H9 (cell line): Measurements from ENCODE around the gene PNMA8C. TPM values are rescaled to one million over a fixed set of nuclear protein-coding genes. Genes with fewer than 3 reads are reported as not detected.

Source experiments
- DNase-seq: peaks from one replicate; pipeline ENCODE4 v3.0.0-alpha.2; 2017
- H2AFZ ChIP-seq: one replicate; pipeline ENCODE4 v1.6.1; 2013; ENCODE audit warnings: mild to moderate bottlenecking, low read length, control low read depth, moderate library complexity
- H2AK5ac ChIP-seq: 2 replicates; pipeline ENCODE4 v1.6.1; 2013; ENCODE audit warnings: low read length, control low read depth, mixed read lengths; ENCODE audit not compliant: insufficient read length
- H2BK120ac ChIP-seq: one replicate; pipeline ENCODE4 v1.6.1; 2013; ENCODE audit warnings: low read depth, mild to moderate bottlenecking, low read length, control low read depth, inconsistent platforms; ENCODE audit not compliant: poor library complexity, severe bottlenecking
- H2BK12ac ChIP-seq: 2 replicates; pipeline ENCODE4 v1.6.1; 2013; ENCODE audit warnings: low read length, control low read depth, mixed read lengths, low read depth; ENCODE audit not compliant: insufficient read length
- H2BK15ac ChIP-seq: 2 replicates; pipeline ENCODE4 v1.6.1; 2013; ENCODE audit warnings: low read depth, low read length, control low read depth
- H2BK20ac ChIP-seq: one replicate; pipeline ENCODE4 v1.6.1; 2013; ENCODE audit warnings: low read depth, mild to moderate bottlenecking, low read length, control low read depth, inconsistent platforms; ENCODE audit not compliant: poor library complexity, severe bottlenecking
- H2BK5ac ChIP-seq: 2 replicates; pipeline ENCODE4 v1.6.1; 2013; ENCODE audit warnings: low read length, control low read depth, mixed read lengths; ENCODE audit not compliant: insufficient read length
- H3K14ac ChIP-seq: 2 replicates; pipeline ENCODE4 v1.6.1; 2013; ENCODE audit warnings: low read length, control low read depth; ENCODE audit not compliant: insufficient read depth
- H3K18ac ChIP-seq: 2 replicates; pipeline ENCODE4 v1.6.1; 2013; ENCODE audit warnings: low read depth, mild to moderate bottlenecking, mixed read lengths, low read length, control low read depth; ENCODE audit not compliant: insufficient read length
- H3K23ac ChIP-seq: 2 replicates; pipeline ENCODE4 v1.6.1; 2013; ENCODE audit warnings: low read length, control low read depth, mixed read lengths, low read depth; ENCODE audit not compliant: insufficient read length
- H3K23me2 ChIP-seq: 2 replicates; pipeline ENCODE4 v1.6.1; 2013; ENCODE audit warnings: low read depth, mild to moderate bottlenecking, mixed read lengths, low read length, control low read depth; ENCODE audit not compliant: insufficient read length, poor library complexity, severe bottlenecking
- H3K27ac ChIP-seq: 2 replicates; pipeline ENCODE4 v1.5.1; 2013; ENCODE audit warnings: low read length, control low read depth, mixed read lengths, low read depth; ENCODE audit not compliant: insufficient read length
- H3K27me3 ChIP-seq: 2 replicates; pipeline ENCODE4 v1.6.1; 2013; ENCODE audit warnings: low read length, control low read depth, inconsistent platforms; ENCODE audit not compliant: insufficient read depth
- H3K4ac ChIP-seq: 2 replicates; pipeline ENCODE4 v1.6.1; 2013; ENCODE audit warnings: low read depth, mild to moderate bottlenecking, control low read depth, inconsistent platforms, low read length, moderate library complexity
- H3K4me1 ChIP-seq: 2 replicates; pipeline ENCODE4 v1.6.1; 2013; ENCODE audit warnings: low read length, control low read depth, inconsistent platforms; ENCODE audit not compliant: insufficient read depth
- H3K4me2 ChIP-seq: 2 replicates; pipeline ENCODE4 v1.6.1; 2013; ENCODE audit warnings: low read length, control low read depth, mixed read lengths; ENCODE audit not compliant: insufficient read length, insufficient read depth
- H3K56ac ChIP-seq: 2 replicates; pipeline ENCODE4 v1.6.1; 2013; ENCODE audit warnings: low read depth, mild to moderate bottlenecking, mixed read lengths, low read length, control low read depth; ENCODE audit not compliant: insufficient read length
- H3K79me1 ChIP-seq: 2 replicates; pipeline ENCODE4 v1.6.1; 2013; ENCODE audit warnings: low read depth, mild to moderate bottlenecking, moderate library complexity, low read length, control low read depth, inconsistent platforms; ENCODE audit not compliant: insufficient read depth, poor library complexity, severe bottlenecking
- H3K79me2 ChIP-seq: 2 replicates; pipeline ENCODE4 v1.6.1; 2013; ENCODE audit warnings: low read length, control low read depth, inconsistent platforms; ENCODE audit not compliant: insufficient read depth
- H3K9ac ChIP-seq: 2 replicates; pipeline ENCODE4 v1.6.1; 2013; ENCODE audit warnings: low read length, control low read depth, mixed read lengths; ENCODE audit not compliant: insufficient read length; ENCODE audit errors: extremely low read depth
- H3K9me3 ChIP-seq: one replicate; pipeline ENCODE4 v1.6.1; 2013; ENCODE audit warnings: low read depth, low read length, inconsistent platforms; ENCODE audit not compliant: control insufficient read depth
- H3T11ph ChIP-seq: one replicate; pipeline ENCODE4 v1.6.1; 2013; ENCODE audit warnings: mild to moderate bottlenecking, low read length, control low read depth, inconsistent platforms
- H4K20me1 ChIP-seq: one replicate; pipeline ENCODE4 v1.6.1; 2013; ENCODE audit not compliant: control insufficient read depth, insufficient read length, insufficient read depth
- H4K5ac ChIP-seq: 2 replicates; pipeline ENCODE4 v1.6.1; 2013; ENCODE audit warnings: low read depth, mild to moderate bottlenecking, mixed read lengths, low read length, control low read depth; ENCODE audit not compliant: insufficient read length
- H4K8ac ChIP-seq: replicated peaks from 2 replicates; pipeline ENCODE4 v1.6.1; 2013; ENCODE audit warnings: low read length, control low read depth, mixed read lengths, low read depth; ENCODE audit not compliant: insufficient read length
- H4K91ac ChIP-seq: 2 replicates; pipeline ENCODE4 v1.6.1; 2013; ENCODE audit warnings: low read depth, mild to moderate bottlenecking, moderate library complexity, mixed read lengths, low read length, control low read depth; ENCODE audit not compliant: insufficient read length
- H3K27ac Mint-ChIP-seq, 3 experiments: 2 replicates in 2 of 3; 3 replicates in 1 of 3; pipeline ENCODE4 v1.8.0; 2020 to 2021; ENCODE audit warnings: mixed read lengths in 3 of 3, mild to moderate bottlenecking in 1 of 3, moderate library complexity in 1 of 3
- H3K27me3 Mint-ChIP-seq: 2 replicates; pipeline ENCODE4 v1.8.0; 2021; ENCODE audit warnings: low read depth, mild to moderate bottlenecking, moderate library complexity, mixed read lengths
- H3K36me3 Mint-ChIP-seq, 3 experiments: 2 replicates in 2 of 3; 3 replicates in 1 of 3; pipeline ENCODE4 v1.8.0; 2020 to 2021; ENCODE audit warnings: low read depth in 3 of 3, mixed read lengths in 3 of 3; ENCODE audit not compliant: insufficient read depth in 1 of 3
- H3K4me1 Mint-ChIP-seq, 2 experiments: 2 replicates each; pipeline ENCODE4 v1.8.0; 2020; ENCODE audit warnings: mixed read lengths in 2 of 2
- H3K4me3 Mint-ChIP-seq, 2 experiments: 2 replicates in 1 of 2; 3 replicates in 1 of 2; pipeline ENCODE4 v1.8.0; 2020 to 2021; ENCODE audit warnings: mild to moderate bottlenecking in 2 of 2, mixed read lengths in 2 of 2, moderate library complexity in 1 of 2
- H3K9me3 Mint-ChIP-seq, 2 experiments: 2 replicates in 1 of 2; 3 replicates in 1 of 2; pipeline ENCODE4 v1.8.0; 2020; ENCODE audit warnings: mild to moderate bottlenecking in 2 of 2, mixed read lengths in 2 of 2, moderate library complexity in 1 of 2
- WGBS: extraction: QIAGEN DNeasy Blood & Tissue Kit; methylation state at CpG from one replicate; pipeline ENCODE4 v1.1.7; 2013; ENCODE audit warnings: missing lambda C conversion rate, low lambda C conversion rate, mixed read lengths; ENCODE audit not compliant: insufficient read length; ENCODE audit errors: extremely low coverage; 5-methylcytosine and 5-hydroxymethylcytosine counted together
- total RNA-seq: library from RNA; stranded (reverse); gene quantifications from 2 replicates; pipeline ENCODE4 v1.2.1, GENCODE V29; 2021
- TF ChIP-seq, protein P1 (sequence below): fragments of 200-600 bp; sonication (generic); conservative IDR thresholded peaks from 3 replicates; pipeline ENCODE4 v1.8.0; 2021; ENCODE audit warnings: antibody characterized with exemption, mild to moderate bottlenecking

Gene PNMA8C
- total RNA-seq, 1 experiment from 2014 or later, result 1.8 TPM

DNA sequence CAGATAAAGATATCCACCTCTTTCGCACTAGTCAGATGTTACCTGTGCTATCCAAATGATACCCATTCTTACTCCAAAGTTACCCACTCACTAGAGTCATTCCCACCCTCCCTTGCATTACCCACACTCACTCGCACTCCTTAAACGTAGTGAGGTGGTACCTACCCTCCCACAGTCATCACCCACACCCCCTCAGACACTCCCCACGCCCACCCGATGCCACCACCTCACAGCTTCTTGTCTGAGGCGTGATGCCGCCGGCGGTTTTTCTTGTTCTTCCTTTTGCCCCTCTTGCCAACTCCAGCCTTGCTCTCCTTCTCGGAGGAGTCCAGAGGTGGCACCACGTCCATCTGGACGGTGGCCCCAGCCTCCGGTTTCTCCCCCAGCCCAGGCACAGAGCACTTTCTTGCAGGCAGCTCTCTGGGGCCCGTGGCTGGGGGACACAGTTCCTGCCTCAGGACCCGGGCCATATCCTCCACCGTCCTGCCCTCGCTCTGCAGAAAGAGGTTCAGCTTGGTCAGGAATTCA is 1.2 kb downstream of the PNMA8C start:
- H3K18ac ChIP-seq, result no peak overlapping the region
- H3K4me2 ChIP-seq, result no peak overlapping the region
- no peak overlapping the region for H4K8ac ChIP-seq
- H3K23me2 ChIP-seq, result peaks cover 14% of the 10 kb centered on the region
- no peak overlapping the region for H3K4ac ChIP-seq
- H2BK120ac ChIP-seq, result no peak overlapping the region
- H3T11ph ChIP-seq, result no peak overlapping the region
- H3K4me1 ChIP-seq, result no peaks in the 10 kb centered on the region
- H3K27me3 Mint-ChIP-seq, result peaks cover 43% of the 10 kb centered on the region
- no peaks in the 10 kb centered on the region; a peak in 1 of 5 replicates for H3K9me3 Mint-ChIP-seq
- H3K9ac ChIP-seq, result no peak overlapping the region
- H3K23ac ChIP-seq, result no peak overlapping the region
- no peak overlapping the region for H2AK5ac ChIP-seq
- no peak overlapping the region for H3K27ac Mint-ChIP-seq
- H3K4me1 Mint-ChIP-seq, result peaks cover 26 to 38% of the 10 kb centered on the region in 2 experiments
- no peak overlapping the region for H2BK20ac ChIP-seq
- no peak overlapping the region for H2BK15ac ChIP-seq
- no peaks in the 10 kb centered on the region for H4K20me1 ChIP-seq
- no peak overlapping the region for H2BK12ac ChIP-seq
- H4K5ac ChIP-seq, result no peak overlapping the region
- H3K14ac ChIP-seq, result no peak overlapping the region; the same call in 1 of the 2 replicates
- no peaks in the 10 kb centered on the region for H3K9me3 ChIP-seq
- H2AFZ ChIP-seq, result no peak overlapping the region
- no peak overlapping the region for H2BK5ac ChIP-seq
- no peak overlapping the region for H3K56ac ChIP-seq
- H3K79me1 ChIP-seq, result no peaks in the 10 kb centered on the region
- no peaks in the 10 kb centered on the region; the same call in none of the 2 replicates for H3K27me3 ChIP-seq
- no peak for DNase-seq
- peak overlapping the region; percentile 71 to 82; a peak in 4 of 5 replicates for H3K4me3 Mint-ChIP-seq
- no peak overlapping the region for H3K27ac ChIP-seq
- no CpG with 5 or more reads among the region's 17 CpGs for WGBS
- no peak overlapping the region for H4K91ac ChIP-seq
- no peaks in the 10 kb centered on the region for H3K79me2 ChIP-seq
- TF ChIP-seq, protein P1, sequence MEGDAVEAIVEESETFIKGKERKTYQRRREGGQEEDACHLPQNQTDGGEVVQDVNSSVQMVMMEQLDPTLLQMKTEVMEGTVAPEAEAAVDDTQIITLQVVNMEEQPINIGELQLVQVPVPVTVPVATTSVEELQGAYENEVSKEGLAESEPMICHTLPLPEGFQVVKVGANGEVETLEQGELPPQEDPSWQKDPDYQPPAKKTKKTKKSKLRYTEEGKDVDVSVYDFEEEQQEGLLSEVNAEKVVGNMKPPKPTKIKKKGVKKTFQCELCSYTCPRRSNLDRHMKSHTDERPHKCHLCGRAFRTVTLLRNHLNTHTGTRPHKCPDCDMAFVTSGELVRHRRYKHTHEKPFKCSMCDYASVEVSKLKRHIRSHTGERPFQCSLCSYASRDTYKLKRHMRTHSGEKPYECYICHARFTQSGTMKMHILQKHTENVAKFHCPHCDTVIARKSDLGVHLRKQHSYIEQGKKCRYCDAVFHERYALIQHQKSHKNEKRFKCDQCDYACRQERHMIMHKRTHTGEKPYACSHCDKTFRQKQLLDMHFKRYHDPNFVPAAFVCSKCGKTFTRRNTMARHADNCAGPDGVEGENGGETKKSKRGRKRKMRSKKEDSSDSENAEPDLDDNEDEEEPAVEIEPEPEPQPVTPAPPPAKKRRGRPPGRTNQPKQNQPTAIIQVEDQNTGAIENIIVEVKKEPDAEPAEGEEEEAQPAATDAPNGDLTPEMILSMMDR, result no peak
- no peaks in the 10 kb centered on the region for H3K36me3 Mint-ChIP-seq
